Endothelial cell of umbilical vein (primary cell): ENCODE data around the gene PTPN23. TPM values are rescaled to one million over a fixed set of nuclear protein-coding genes. Genes with fewer than 3 reads are reported as not detected.

Experiments
- BruUV-seq: library from RNA; stranded (reverse); fragments of 400-500 nt; replicated peaks from 2 replicates; lab custom pipeline; 2021; lab: Mats Ljungman, UMichigan
- CTCF ChIA-PET: fragments of 300-600, 350-600 bp; sonication (Branson Sonifier 250); formaldehyde crosslinking; loops from one replicate; lab custom pipeline; 2021; ENCODE audit warnings: antibody characterized with exemption, inconsistent platforms; lab: Charles Lee
- POLR2A ChIA-PET: fragments of 300-600, 350-600 bp; sonication (Branson Sonifier 250); formaldehyde crosslinking; loops from one replicate; lab custom pipeline; 2021; ENCODE audit warnings: antibody characterized with exemption, inconsistent platforms; lab: Charles Lee
- DNase-seq: peaks from one replicate; pipeline ENCODE4 v3.0.0-alpha.2; 2011; ENCODE audit warnings: low read depth, low spot score
- FAIRE-seq: peaks from 2 replicates; lab custom pipeline; 2011; peaks lifted over from hg19 to GRCh38; lab: Jason Lieb, UNC
- H2AFZ ChIP-seq: 2 replicates; pipeline ENCODE4 v1.6.0; 2012; ENCODE audit warnings: low read depth, low read length, control low read depth, inconsistent platforms
- H3K27ac ChIP-seq: 2 replicates; pipeline ENCODE4 v1.5.1; 2011; ENCODE audit warnings: low read depth, mild to moderate bottlenecking, control low read depth, low read length, moderate library complexity; ENCODE audit not compliant: insufficient read depth
- H3K27me3 ChIP-seq, 2 experiments: 2 replicates each; pipeline versions ENCODE4 v1.6.0 to v1.6.1; 2011; ENCODE audit warnings: low read length in 2 of 2, mixed read lengths in 1 of 2; ENCODE audit not compliant: control insufficient read depth in 2 of 2, insufficient read depth in 2 of 2
- H3K36me3 ChIP-seq, 2 experiments: 2 replicates in 1 of 2; 3 replicates in 1 of 2; pipeline ENCODE4 v1.5.1; 2011; ENCODE audit warnings: low read length in 2 of 2, mild to moderate bottlenecking in 1 of 2, moderate library complexity in 1 of 2; ENCODE audit not compliant: control insufficient read depth in 2 of 2, insufficient read depth in 2 of 2; ENCODE audit errors: extremely low read depth in 1 of 2
- H3K4me1 ChIP-seq: 3 replicates; pipeline ENCODE4 v1.5.1; 2011; ENCODE audit warnings: mild to moderate bottlenecking, low read length; ENCODE audit not compliant: control insufficient read depth, insufficient read depth; ENCODE audit errors: extremely low read depth
- H3K4me2 ChIP-seq: 2 replicates; pipeline ENCODE4 v1.6.1; 2011; ENCODE audit warnings: low read length, control low read depth, mixed read lengths; ENCODE audit not compliant: insufficient read depth
- H3K4me3 ChIP-seq, 3 experiments: fragments of 200-600 bp in 1 of 3; sonication (generic), shearing (Covaris generic) in 1 of 3; replicated peaks in 1 of 3; 2 replicates each; pipeline ENCODE4 v1.5.1; 2011 to 2016; ENCODE audit warnings: control low read depth in 3 of 3, low read length in 3 of 3, mild to moderate bottlenecking in 2 of 3, inconsistent platforms in 1 of 3, low read depth in 1 of 3, moderate library complexity in 1 of 3; ENCODE audit not compliant: insufficient read depth in 1 of 3
- H3K79me2 ChIP-seq: 2 replicates; pipeline ENCODE4 v1.6.0; 2012; ENCODE audit warnings: low read length, inconsistent platforms; ENCODE audit not compliant: control insufficient read depth, insufficient read depth
- H3K9ac ChIP-seq: replicated peaks from 2 replicates; pipeline ENCODE3; 2011; ENCODE audit warnings: low read length, control low read depth; ENCODE audit not compliant: insufficient read depth; ENCODE audit errors: extremely low read depth
- H3K9me1 ChIP-seq: replicated peaks from 3 replicates; pipeline ENCODE4 v1.6.0; 2011; ENCODE audit warnings: mild to moderate bottlenecking, low read length; ENCODE audit not compliant: control insufficient read depth, insufficient read depth; ENCODE audit errors: extremely low read depth
- H3K9me3 ChIP-seq: replicated peaks from 2 replicates; pipeline ENCODE4 v1.5.1; 2012; ENCODE audit warnings: low read length, inconsistent platforms; ENCODE audit not compliant: control insufficient read depth, insufficient read depth
- H4K20me1 ChIP-seq: replicated peaks from 2 replicates; pipeline ENCODE3; 2011; ENCODE audit warnings: mild to moderate bottlenecking, low read length; ENCODE audit not compliant: control insufficient read depth, insufficient read depth; ENCODE audit errors: extremely low read depth
- FOS ChIP-seq: IDR thresholded peaks from 2 replicates; pipeline ENCODE4 v1.6.1; 2011; ENCODE audit warnings: mild to moderate bottlenecking, low read length, moderate library complexity, borderline replicate concordance; ENCODE audit not compliant: insufficient read depth
- MYC ChIP-seq: IDR thresholded peaks from one replicate; pipeline ENCODE4 v1.6.1; 2011; ENCODE audit warnings: mild to moderate bottlenecking, low read depth, low read length
- dilution Hi-C: fragments of 300-500 bp; cut with MboI; formaldehyde crosslinking; loops from one replicate; pipeline ENCODE4 v1.15.0; 2019; ENCODE audit warnings: low sequenced_read_pairs; ENCODE audit not compliant: extremely low pct_ligation_motif_present
- intact Hi-C: fragments of 100-400 bp; cut with micrococcal nuclease; formaldehyde crosslinking; loops from one replicate; pipeline ENCODE4 v1.10.0; 2022
- polyA plus RNA-seq, 4 experiments: library from polyadenylated mRNA; depleted of rRNA in 3 of 4; stranded (reverse) in 3 of 4; unstranded in 1 of 4; fragments of >200 nt; gene quantifications; 2 replicates each; pipeline versions ENCODE4 v1.2.1 to v1.2.3, GENCODE V29; 2011 to 2012; ENCODE audit warnings: missing spikeins in 1 of 4
- total RNA-seq: library from RNA; stranded (reverse); gene quantifications from 2 replicates; pipeline ENCODE4 v1.2.3, GENCODE V29; 2021
- TF ChIP-seq, protein P1 (sequence below), 2 donors: IDR thresholded peaks; 1 replicate in 1 of 2; 2 replicates in 1 of 2; pipeline ENCODE4 v1.5.1; 2011; ENCODE audit warnings: low read length in 2 of 2, mild to moderate bottlenecking in 2 of 2, moderate library complexity in 2 of 2, control low read depth in 1 of 2, inconsistent platforms in 1 of 2, low read depth in 1 of 2; ENCODE audit not compliant: insufficient read depth in 1 of 2; ENCODE audit errors: extremely low read depth in 1 of 2

PTPN23 gene
- total and polyA plus RNA-seq, 2 donors (not counting 3 experiments of a cell fraction or from before 2014, with no cell fraction given): 8.5 to 63.5 TPM

DNA sequence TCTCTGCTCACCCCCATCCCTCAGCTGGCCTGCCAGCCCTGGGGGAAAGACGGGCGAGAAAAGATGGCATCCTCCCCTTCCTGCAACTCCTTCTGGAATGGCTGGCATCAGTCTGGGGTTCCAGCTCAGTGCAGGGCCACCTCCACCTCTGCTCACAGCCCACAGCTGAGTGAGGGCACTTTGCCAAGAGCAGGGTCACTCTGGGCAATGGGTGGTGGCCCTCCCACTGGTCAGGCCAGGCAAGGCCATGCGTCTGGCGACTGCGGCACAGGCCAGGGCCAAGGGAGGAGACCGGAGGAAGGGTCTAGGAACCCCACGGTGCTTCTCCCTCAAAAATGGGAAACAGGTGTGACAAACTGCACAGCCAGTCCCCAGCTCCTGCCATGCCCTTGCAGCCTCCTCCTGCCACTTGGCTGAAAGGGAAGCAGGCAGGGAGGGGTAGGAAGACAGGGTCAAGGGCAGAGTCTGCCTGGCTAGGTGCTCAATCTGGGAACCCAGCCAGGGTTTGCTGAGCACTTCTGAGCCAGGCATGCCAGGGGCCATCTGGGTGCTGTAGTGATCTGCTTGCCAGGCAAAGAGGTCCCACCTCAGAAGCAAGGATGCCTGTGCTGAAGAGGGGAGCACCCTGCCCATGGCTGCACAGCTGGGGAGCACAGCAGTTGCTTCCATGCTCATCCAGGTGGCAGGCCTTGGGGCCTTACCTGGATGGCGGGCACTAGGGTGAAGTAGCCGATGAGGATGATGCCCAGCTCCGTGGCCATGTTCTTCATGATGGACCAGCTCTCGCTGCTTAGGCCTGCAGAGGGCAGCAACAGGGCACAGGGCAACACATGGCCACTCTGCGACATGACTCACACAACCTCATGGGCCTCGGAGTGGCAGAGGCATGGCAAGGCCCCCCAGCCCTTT lies 41.2 kb downstream of the PTPN23 start:
- H3K27ac ChIP-seq: no peak overlapping the region

More for the DNA sequence above, 41.2 kb downstream of the PTPN23 start:
- no TSS peak for BruUV-seq
- Histone ChIP-seq H3K4me3 (no peak overlapping the region), H3K36me3 (peaks cover 0 to 22% of the 10 kb centered on the region in 2 experiments), H2AFZ (peak overlapping the region; percentile 40), H3K9me1 (no peaks in the 10 kb centered on the region), H3K4me1 (no peaks in the 10 kb centered on the region), H3K79me2 (no peaks in the 10 kb centered on the region), H3K9ac (no peak overlapping the region), H4K20me1 (no peaks in the 10 kb centered on the region), H3K27me3 (no peaks in the 10 kb centered on the region), H3K9me3 (no peaks in the 10 kb centered on the region), H3K4me2 (no peak overlapping the region)
- no peak for DNase-seq
- ChIA-PET POLR2A (no interaction called here), CTCF (interaction anchor here (0.6 to 2.6 kb wide), 20 partner anchors 8 to 380 kb away, joined by 3 to 79 read pairs (median 4); partner anchors contain the start of gene SCAP)
- no peak for FAIRE-seq
- intact Hi-C loops: loop anchor here (1.0 to 2.0 kb wide), 4 partner anchors 41 to 367 kb away; partner anchors contain the start of genes ELP6, PTPN23 and SCAP
- TF ChIP-seq MYC: no peak
- TF ChIP-seq, protein P1, sequence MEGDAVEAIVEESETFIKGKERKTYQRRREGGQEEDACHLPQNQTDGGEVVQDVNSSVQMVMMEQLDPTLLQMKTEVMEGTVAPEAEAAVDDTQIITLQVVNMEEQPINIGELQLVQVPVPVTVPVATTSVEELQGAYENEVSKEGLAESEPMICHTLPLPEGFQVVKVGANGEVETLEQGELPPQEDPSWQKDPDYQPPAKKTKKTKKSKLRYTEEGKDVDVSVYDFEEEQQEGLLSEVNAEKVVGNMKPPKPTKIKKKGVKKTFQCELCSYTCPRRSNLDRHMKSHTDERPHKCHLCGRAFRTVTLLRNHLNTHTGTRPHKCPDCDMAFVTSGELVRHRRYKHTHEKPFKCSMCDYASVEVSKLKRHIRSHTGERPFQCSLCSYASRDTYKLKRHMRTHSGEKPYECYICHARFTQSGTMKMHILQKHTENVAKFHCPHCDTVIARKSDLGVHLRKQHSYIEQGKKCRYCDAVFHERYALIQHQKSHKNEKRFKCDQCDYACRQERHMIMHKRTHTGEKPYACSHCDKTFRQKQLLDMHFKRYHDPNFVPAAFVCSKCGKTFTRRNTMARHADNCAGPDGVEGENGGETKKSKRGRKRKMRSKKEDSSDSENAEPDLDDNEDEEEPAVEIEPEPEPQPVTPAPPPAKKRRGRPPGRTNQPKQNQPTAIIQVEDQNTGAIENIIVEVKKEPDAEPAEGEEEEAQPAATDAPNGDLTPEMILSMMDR (IDR thresholded peaks at IDR 0.05; ENCODE audit: extremely low read depth in 1 of 2, insufficient read depth in 1 of 2, low read depth in 1 of 2, low read length in 2 of 2): peak; percentile 18 to 20
- TF ChIP-seq FOS: no peak
- dilution Hi-C loops: no loop called here
